ENCODE measurements around the gene TRIM40.

DNA sequence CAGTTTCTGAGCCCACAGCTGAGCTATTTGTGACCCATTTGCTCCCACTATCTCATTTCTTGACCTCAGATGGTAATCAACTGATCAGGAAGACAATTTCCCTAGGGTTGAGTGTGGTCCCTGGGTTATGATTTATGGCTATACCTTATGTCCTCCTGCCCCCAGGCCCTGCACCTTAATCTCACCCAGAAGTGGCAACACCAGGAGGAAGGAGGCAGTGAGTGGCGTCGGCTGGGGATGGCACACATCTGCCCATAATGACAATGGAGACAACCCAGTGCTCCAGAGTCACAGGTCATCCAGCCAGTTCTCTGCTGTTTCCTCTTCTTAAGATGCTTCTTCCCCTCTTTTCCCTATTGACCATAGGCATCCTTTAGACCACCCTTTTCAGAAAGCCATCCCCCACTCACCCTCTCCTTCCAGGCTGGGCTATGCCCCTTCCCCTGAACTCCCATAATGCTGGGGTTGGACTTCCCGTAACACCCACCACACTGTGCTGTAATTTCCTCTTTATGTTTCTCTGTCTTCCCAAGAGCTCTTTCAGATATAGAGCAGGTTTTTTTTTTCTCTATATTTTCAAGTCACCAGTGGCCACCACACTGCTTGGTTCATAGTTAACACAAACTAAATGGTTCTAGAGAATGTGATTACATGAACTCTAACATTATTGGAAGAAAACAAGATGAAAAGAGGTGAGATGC lies 17.1 kb downstream of the TRIM40 start:
- no peak for TF ChIP-seq POLR2AphosphoS5 (IDR thresholded peaks at IDR 0.05)
- no peak for TF ChIP-seq EP300 (IDR thresholded peaks at IDR 0.05)
- TF ChIP-seq CTCF (IDR thresholded peaks at IDR 0.05) = no peak
